Endothelial cell of umbilical vein (primary cell): Measurements from ENCODE around the gene NR1I3. TPM values are rescaled to one million over a fixed set of nuclear protein-coding genes. Genes with fewer than 3 reads are reported as not detected.

Experiments used
- BruUV-seq: library from RNA; stranded (reverse); fragments of 400-500 nt; replicated peaks from 2 replicates; lab custom pipeline; 2021; lab: Mats Ljungman, UMichigan
- CTCF ChIA-PET: fragments of 300-600, 350-600 bp; sonication (Branson Sonifier 250); formaldehyde crosslinking; loops from one replicate; lab custom pipeline; 2021; ENCODE audit warnings: antibody characterized with exemption, inconsistent platforms; lab: Charles Lee
- POLR2A ChIA-PET: fragments of 300-600, 350-600 bp; sonication (Branson Sonifier 250); formaldehyde crosslinking; loops from one replicate; lab custom pipeline; 2021; ENCODE audit warnings: antibody characterized with exemption, inconsistent platforms; lab: Charles Lee
- DNase-seq: peaks from one replicate; pipeline ENCODE4 v3.0.0-alpha.2; 2011; ENCODE audit warnings: low read depth, low spot score
- FAIRE-seq: peaks from 2 replicates; lab custom pipeline; 2011; peaks lifted over from hg19 to GRCh38; lab: Jason Lieb, UNC
- H2AFZ ChIP-seq: 2 replicates; pipeline ENCODE4 v1.6.0; 2012; ENCODE audit warnings: low read depth, low read length, control low read depth, inconsistent platforms
- H3K27ac ChIP-seq: 2 replicates; pipeline ENCODE4 v1.5.1; 2011; ENCODE audit warnings: low read depth, mild to moderate bottlenecking, control low read depth, low read length, moderate library complexity; ENCODE audit not compliant: insufficient read depth
- H3K27me3 ChIP-seq, 2 experiments: 2 replicates each; pipeline versions ENCODE4 v1.6.0 to v1.6.1; 2011; ENCODE audit warnings: low read length in 2 of 2, mixed read lengths in 1 of 2; ENCODE audit not compliant: control insufficient read depth in 2 of 2, insufficient read depth in 2 of 2
- H3K36me3 ChIP-seq, 2 experiments: 2 replicates in 1 of 2; 3 replicates in 1 of 2; pipeline ENCODE4 v1.5.1; 2011; ENCODE audit warnings: low read length in 2 of 2, mild to moderate bottlenecking in 1 of 2, moderate library complexity in 1 of 2; ENCODE audit not compliant: control insufficient read depth in 2 of 2, insufficient read depth in 2 of 2; ENCODE audit errors: extremely low read depth in 1 of 2
- H3K4me1 ChIP-seq: 3 replicates; pipeline ENCODE4 v1.5.1; 2011; ENCODE audit warnings: mild to moderate bottlenecking, low read length; ENCODE audit not compliant: control insufficient read depth, insufficient read depth; ENCODE audit errors: extremely low read depth
- H3K4me2 ChIP-seq: 2 replicates; pipeline ENCODE4 v1.6.1; 2011; ENCODE audit warnings: low read length, control low read depth, mixed read lengths; ENCODE audit not compliant: insufficient read depth
- H3K4me3 ChIP-seq, 3 experiments: fragments of 200-600 bp in 1 of 3; sonication (generic), shearing (Covaris generic) in 1 of 3; replicated peaks in 1 of 3; 2 replicates each; pipeline ENCODE4 v1.5.1; 2011 to 2016; ENCODE audit warnings: control low read depth in 3 of 3, low read length in 3 of 3, mild to moderate bottlenecking in 2 of 3, inconsistent platforms in 1 of 3, low read depth in 1 of 3, moderate library complexity in 1 of 3; ENCODE audit not compliant: insufficient read depth in 1 of 3
- H3K79me2 ChIP-seq: 2 replicates; pipeline ENCODE4 v1.6.0; 2012; ENCODE audit warnings: low read length, inconsistent platforms; ENCODE audit not compliant: control insufficient read depth, insufficient read depth
- H3K9ac ChIP-seq: replicated peaks from 2 replicates; pipeline ENCODE3; 2011; ENCODE audit warnings: low read length, control low read depth; ENCODE audit not compliant: insufficient read depth; ENCODE audit errors: extremely low read depth
- H3K9me1 ChIP-seq: replicated peaks from 3 replicates; pipeline ENCODE4 v1.6.0; 2011; ENCODE audit warnings: mild to moderate bottlenecking, low read length; ENCODE audit not compliant: control insufficient read depth, insufficient read depth; ENCODE audit errors: extremely low read depth
- H3K9me3 ChIP-seq: replicated peaks from 2 replicates; pipeline ENCODE4 v1.5.1; 2012; ENCODE audit warnings: low read length, inconsistent platforms; ENCODE audit not compliant: control insufficient read depth, insufficient read depth
- H4K20me1 ChIP-seq: replicated peaks from 2 replicates; pipeline ENCODE3; 2011; ENCODE audit warnings: mild to moderate bottlenecking, low read length; ENCODE audit not compliant: control insufficient read depth, insufficient read depth; ENCODE audit errors: extremely low read depth
- CTCF ChIP-seq, 2 donors: IDR thresholded peaks; 1 replicate in 1 of 2; 2 replicates in 1 of 2; pipeline ENCODE4 v1.5.1; 2011; ENCODE audit warnings: low read length in 2 of 2, mild to moderate bottlenecking in 2 of 2, moderate library complexity in 2 of 2, control low read depth in 1 of 2, inconsistent platforms in 1 of 2, low read depth in 1 of 2; ENCODE audit not compliant: insufficient read depth in 1 of 2; ENCODE audit errors: extremely low read depth in 1 of 2
- FOS ChIP-seq: IDR thresholded peaks from 2 replicates; pipeline ENCODE4 v1.6.1; 2011; ENCODE audit warnings: mild to moderate bottlenecking, low read length, moderate library complexity, borderline replicate concordance; ENCODE audit not compliant: insufficient read depth
- GATA2 ChIP-seq: IDR thresholded peaks from 2 replicates; pipeline ENCODE4 v1.7.0; 2011; ENCODE audit warnings: low read depth, mild to moderate bottlenecking, moderate library complexity, mixed read lengths, low read length; ENCODE audit not compliant: insufficient read length, insufficient read depth
- MAX ChIP-seq: IDR thresholded peaks from 2 replicates; pipeline ENCODE4 v1.6.1; 2011; ENCODE audit not compliant: insufficient read depth, insufficient read length
- MYC ChIP-seq: IDR thresholded peaks from one replicate; pipeline ENCODE4 v1.6.1; 2011; ENCODE audit warnings: mild to moderate bottlenecking, low read depth, low read length
- POLR2A ChIP-seq: IDR thresholded peaks from 2 replicates; pipeline ENCODE4 v1.6.1; 2012; ENCODE audit warnings: low read depth, mild to moderate bottlenecking, control low read depth, low read length
- POLR2AphosphoS5 ChIP-seq: IDR thresholded peaks from 2 replicates; pipeline ENCODE4 v1.6.1; 2012; ENCODE audit warnings: low read depth, mild to moderate bottlenecking, control low read depth, low read length, moderate library complexity; ENCODE audit not compliant: insufficient read depth
- dilution Hi-C: fragments of 300-500 bp; cut with MboI; formaldehyde crosslinking; loops from one replicate; pipeline ENCODE4 v1.15.0; 2019; ENCODE audit warnings: low sequenced_read_pairs; ENCODE audit not compliant: extremely low pct_ligation_motif_present
- intact Hi-C: fragments of 100-400 bp; cut with micrococcal nuclease; formaldehyde crosslinking; loops from one replicate; pipeline ENCODE4 v1.10.0; 2022
- polyA plus RNA-seq, 4 experiments: library from polyadenylated mRNA; depleted of rRNA in 3 of 4; stranded (reverse) in 3 of 4; unstranded in 1 of 4; fragments of >200 nt; gene quantifications; 2 replicates each; pipeline versions ENCODE4 v1.2.1 to v1.2.3, GENCODE V29; 2011 to 2012; ENCODE audit warnings: missing spikeins in 1 of 4
- total RNA-seq: library from RNA; stranded (reverse); gene quantifications from 2 replicates; pipeline ENCODE4 v1.2.3, GENCODE V29; 2021

Gene NR1I3
- total and polyA plus RNA-seq, 2 donors (not counting 3 experiments of a cell fraction or from before 2014, with no cell fraction given): not detected

GRCh38 chr1:161206411-161207140 is 31.4 kb downstream of the NR1I3 start:
- H3K27me3 ChIP-seq: no peaks in the 10 kb centered on the region
- BruUV-seq: no TSS peak
- no peak overlapping the region for H2AFZ ChIP-seq
- H3K27ac ChIP-seq: peak overlapping the region; percentile 35
- intact Hi-C loops: no loop called here
- no peaks in the 10 kb centered on the region for H4K20me1 ChIP-seq
- H3K36me3 ChIP-seq: peaks cover 19 to 29% of the 10 kb centered on the region in 2 experiments
- no peak for TF ChIP-seq MYC
- TF ChIP-seq FOS: peak; percentile 22
- no peak for TF ChIP-seq POLR2A
- dilution Hi-C loops: no loop called here
- ChIA-PET POLR2A (interaction anchor here (0.5 to 0.6 kb wide), 2 partner anchors 11 to 15 kb away, joined by 3 to 4 read pairs; no protein-coding TSS in a partner anchor), CTCF (interaction anchor here (0.7 to 5.1 kb wide), 12 partner anchors 8 to 178 kb away, joined by 3 to 28 read pairs (median 4); partner anchors contain the start of genes ADAMTS4, FCER1G and TOMM40L)
- no peak overlapping the region for H3K9ac ChIP-seq
- no peaks in the 10 kb centered on the region for H3K9me1 ChIP-seq
- H3K9me3 ChIP-seq: no peaks in the 10 kb centered on the region
- H3K4me2 ChIP-seq: no peak overlapping the region
- DNase-seq (no peak), FAIRE-seq (no peak)
- peaks cover 36% of the 10 kb centered on the region for H3K79me2 ChIP-seq
- H3K4me3 ChIP-seq: no peak overlapping the region
- peaks cover 20% of the 10 kb centered on the region for H3K4me1 ChIP-seq

- dilution Hi-C loops (no loop called here), intact Hi-C loops (loop anchor here (1.0 kb wide), 2 partner anchors 23 to 36 kb away; partner anchors contain the start of gene PPOX)
- CTCF ChIA-PET: interaction anchor here (0.8 to 5.1 kb wide), 15 partner anchors 8 to 182 kb away, joined by 3 to 28 read pairs (median 5); partner anchors contain the start of genes B4GALT3, PPOX and TOMM40L
- DNase-seq (peak; percentile 98), FAIRE-seq (peak; percentile 96)
- H3K9me3 ChIP-seq: no peaks in the 10 kb centered on the region
- H2AFZ ChIP-seq: peak within 1 kb of the TSS; percentile 0
- peaks cover 4 to 7% of the 10 kb centered on the region in 2 experiments for H3K36me3 ChIP-seq
- H4K20me1 ChIP-seq: no peaks in the 10 kb centered on the region
- H3K4me2 ChIP-seq: peak within 1 kb of the TSS; percentile 89
- POLR2A ChIA-PET: interaction anchor here (0.8 to 1.7 kb wide), 5 partner anchors 11 to 112 kb away, joined by 3 to 15 read pairs (median 3); partner anchors contain the start of genes B4GALT3, PPOX and TOMM40L
- H3K27me3 ChIP-seq: no peaks in the 10 kb centered on the region
- H3K27ac ChIP-seq: peak within 1 kb of the TSS; percentile 98
- BruUV-seq: TSS peak; percentile 49
- peak within 1 kb of the TSS; percentile 72 to 96 (median 75) for H3K4me3 ChIP-seq
- peak; percentile 84 for TF ChIP-seq POLR2AphosphoS5
- TF ChIP-seq CTCF (IDR thresholded peaks at IDR 0.05; ENCODE audit: extremely low read depth in 1 of 2, insufficient read depth in 1 of 2, low read depth in 1 of 2, low read length in 2 of 2): peak in 1 of 2 donors; percentile 9
- peak; percentile 93 for TF ChIP-seq POLR2A
- TF ChIP-seq GATA2: no peak
- TF ChIP-seq MAX: no peak
- TF ChIP-seq FOS: no peak
- peak within 1 kb of the TSS; percentile 75 for H3K9ac ChIP-seq
- H3K79me2 ChIP-seq: peaks cover 49% of the 10 kb centered on the region
- peaks cover 59% of the 10 kb centered on the region for H3K4me1 ChIP-seq
- no peaks in the 10 kb centered on the region for H3K9me1 ChIP-seq
These were observed 35.9 kb downstream of the NR1I3 start, which contains the start of gene NDUFS2 for GRCh38 chr1:161201836-161202712. Gene NDUFS2 (plus strand): TSS chr1:161202367. CDS start chr1:161202386, 19 bp downstream.
